K562 (cell line): ENCODE measurements around the gene MAGIX. TPM values are rescaled to one million over a fixed set of nuclear protein-coding genes. Genes with fewer than 3 reads are reported as not detected.

Experiments used
- ARHGAP35 ChIP-seq: fragments of 450-650 bp; IDR thresholded peaks from 2 replicates; pipeline ENCODE4 v1.6.1; 2018; ENCODE audit not compliant: partially characterized antibody
- ARNT ChIP-seq, 2 experiments: fragments of 450-650 bp; IDR thresholded peaks; 2 replicates each; pipeline ENCODE4 v1.6.1; 2016; ENCODE audit warnings: mild to moderate bottlenecking in 1 of 2
- C11orf30 ChIP-seq: fragments of 450-650 bp; IDR thresholded peaks from 2 replicates; pipeline ENCODE4 v1.6.1; 2016; ENCODE audit warnings: low read depth, mild to moderate bottlenecking
- CCAR2 ChIP-seq: fragments of 200-400 bp; formaldehyde crosslinking; IDR thresholded peaks from 2 replicates; pipeline ENCODE4 v1.6.1; 2017; ENCODE audit warnings: mild to moderate bottlenecking, low read depth, low read length
- IRF9 ChIP-seq: fragments of 450-650 bp; IDR thresholded peaks from 2 replicates; pipeline ENCODE4 v1.6.1; 2016; ENCODE audit warnings: missing biosample characterization, missing genetic modification characterization
- KLF6 ChIP-seq: fragments of 250-450 bp; sonication (Bioruptor Pico); IDR thresholded peaks from 2 replicates; pipeline ENCODE4 v1.4.0; 2020; ENCODE audit warnings: mild to moderate bottlenecking, moderate library complexity, borderline replicate concordance
- MAFK ChIP-seq: IDR thresholded peaks from 2 replicates; pipeline ENCODE4 v1.6.1; 2011; ENCODE audit warnings: low read length, improper control_type of control experiment
- MXI1 ChIP-seq: IDR thresholded peaks from 2 replicates; pipeline ENCODE4 v1.6.1; 2011; ENCODE audit warnings: low read depth, mild to moderate bottlenecking, improper control_type of control experiment, low read length
- MYNN ChIP-seq, 2 experiments: sonication (generic); formaldehyde crosslinking in 1 of 2; IDR thresholded peaks; 2 replicates each; pipeline versions ENCODE4 v1.5.0 to v1.6.1; 2016 to 2020; ENCODE audit warnings: antibody characterized with exemption in 1 of 2, missing genetic modification reagents in 1 of 2
- NEUROD1 ChIP-seq: fragments of 150-350 bp; IDR thresholded peaks from 2 replicates; pipeline ENCODE4 v1.6.1; 2014; ENCODE audit warnings: borderline replicate concordance, low read length, low read depth; ENCODE audit not compliant: partially characterized antibody
- NR2C2 ChIP-seq, 2 experiments: fragments of 200-800 bp in 1 of 2; sonication (Bioruptor generic) in 1 of 2; sonication (generic) in 1 of 2; formaldehyde crosslinking in 1 of 2; IDR thresholded peaks; 2 replicates each; pipeline versions ENCODE4 v1.6.1 to v1.8.0; 2016 to 2022; ENCODE audit warnings: mild to moderate bottlenecking in 1 of 2, missing compliant biosample characterization in 1 of 2, missing genetic modification characterization in 1 of 2, missing genetic modification reagents in 1 of 2
- RFX7 ChIP-seq: fragments of 250-450 bp; sonication (Bioruptor Pico); IDR thresholded peaks from 2 replicates; pipeline ENCODE4 v1.5.1; 2021; ENCODE audit warnings: mild to moderate bottlenecking
- SREBF2 ChIP-seq: sonication (generic); formaldehyde crosslinking; IDR thresholded peaks from 2 replicates; pipeline ENCODE4 v1.4.0; 2020; ENCODE audit warnings: mild to moderate bottlenecking, missing genetic modification reagents
- SUPT5H ChIP-seq: fragments of 450-650 bp; IDR thresholded peaks from 2 replicates; pipeline ENCODE4 v1.6.1; 2016
- ZNF395 ChIP-seq: fragments of 200-800 bp; sonication (Bioruptor generic); IDR thresholded peaks from 2 replicates; pipeline ENCODE4 v1.6.1; 2017; ENCODE audit warnings: missing genetic modification characterization, missing compliant biosample characterization
- ZNF407 ChIP-seq: fragments of 450-650 bp; IDR thresholded peaks from 2 replicates; pipeline ENCODE4 v1.6.1; 2016; ENCODE audit warnings: low read depth
- polyA plus RNA-seq, 8 experiments: library from polyadenylated mRNA; depleted of rRNA in 4 of 8; stranded (reverse) in 5 of 8; unstranded in 3 of 8; fragments of >200 nt; fragmentation: Nextera tagmentation in 2 of 8; fragmentation: Illumina TruSeq in 1 of 8; extraction: Ambion mirVana in 2 of 8; extraction: Trizol in 1 of 8; gene quantifications; 2 replicates each; pipeline versions ENCODE4 v1.2.1 to v1.2.3, GENCODE V29; 2011 to 2014; ENCODE audit warnings: inconsistent platforms in 1 of 8, missing spikeins in 1 of 8
- total RNA-seq, 7 experiments: library from RNA; depleted of rRNA in 6 of 7; stranded (reverse); fragments of >200 nt in 6 of 7; fragmentation: Illumina TruSeq in 2 of 7; extraction: Trizol in 2 of 7; gene quantifications; 2 replicates each; pipeline versions ENCODE4 v1.2.1 to v1.2.3, GENCODE V29; 2011 to 2021; ENCODE audit warnings: low replicate concordance in 1 of 7

Gene MAGIX
- total and polyA plus RNA-seq, 9 of the 15 experiments (the other 6 are each of a cell fraction or from before 2014, with no cell fraction given) = 0.08 to 3.5 (median 0.47) TPM

GRCh38 chrX:49186125-49187027, 23.8 kb downstream of the MAGIX start, which contains the start of gene PRICKLE3 (continued):
- TF ChIP-seq ZNF407 = no peak
- no peak for TF ChIP-seq MAFK
- TF ChIP-seq MXI1 = no peak
- no peak for TF ChIP-seq NR2C2 (CRISPR knock-in tag; IDR thresholded peaks at IDR 0.05)
- TF ChIP-seq NR2C2 (tag; IDR thresholded peaks at IDR 0.05) = peak; percentile 90
- no peak for TF ChIP-seq ARHGAP35
- peak; percentile 90 for TF ChIP-seq MYNN (IDR thresholded peaks at IDR 0.05)
- no peak for TF ChIP-seq MYNN (CRISPR knock-in tag; IDR thresholded peaks at IDR 0.05)
- TF ChIP-seq SUPT5H = peak; percentile 75
- TF ChIP-seq CCAR2 = no peak
- no peak for TF ChIP-seq ARNT (IDR thresholded peaks at IDR 0.05)
- no peak for TF ChIP-seq RFX7
- TF ChIP-seq C11orf30 = no peak
- TF ChIP-seq IRF9 (tag) = no peak
- TF ChIP-seq NEUROD1 = peak; percentile 34
- TF ChIP-seq KLF6 (CRISPR knock-in tag) = no peak
- peak; percentile 82 for TF ChIP-seq ZNF395 (CRISPR knock-in tag)
- TF ChIP-seq SREBF2 (CRISPR knock-in tag) = no peak
